ENCODE results near the gene MPST.

MPST gene

DNA sequence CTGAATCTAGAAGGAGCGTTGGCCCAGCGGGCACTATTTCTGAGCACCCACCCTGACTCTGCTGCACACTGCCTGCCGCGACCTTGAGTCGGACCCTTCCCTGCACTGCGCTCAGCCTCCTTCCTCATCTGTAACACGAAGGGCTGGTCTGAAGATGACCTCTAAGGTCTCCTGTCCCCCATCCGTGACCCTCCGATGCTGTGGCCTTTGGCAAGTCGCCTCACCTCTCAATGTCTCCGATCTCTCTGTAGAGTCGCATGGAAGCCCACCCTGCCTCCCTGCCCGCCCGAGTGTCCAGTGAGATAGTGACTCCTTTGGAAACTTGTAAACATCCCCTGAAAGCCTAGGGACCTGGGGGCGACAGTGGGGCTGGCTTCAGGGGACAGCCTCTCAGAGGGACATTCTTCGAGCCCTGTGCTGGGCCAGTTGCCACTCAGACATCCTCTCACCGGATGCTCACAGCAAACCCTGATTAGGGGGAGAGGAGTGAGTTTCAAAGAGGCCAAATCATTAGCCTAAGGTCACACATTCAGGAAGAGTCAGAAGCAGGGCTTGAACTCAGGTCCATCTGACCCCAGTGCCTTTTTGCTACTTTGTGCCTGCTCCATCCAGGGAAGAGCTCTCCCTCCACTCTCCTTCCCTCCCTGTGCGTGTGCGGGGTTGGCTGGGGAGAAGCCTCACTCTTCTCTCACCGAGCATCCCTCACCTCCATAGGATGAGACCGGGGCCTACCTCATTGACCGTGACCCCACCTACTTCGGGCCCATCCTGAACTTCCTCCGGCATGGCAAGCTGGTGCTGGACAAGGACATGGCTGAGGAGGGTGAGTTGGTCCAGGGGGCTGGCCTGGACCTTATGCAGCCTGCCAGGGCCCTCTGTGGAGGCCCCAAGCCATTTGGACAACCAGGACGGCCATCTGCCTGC lies 33.1 kb downstream of the MPST start:
- Histone ChIP-seq H3K9me3 (ENCODE audit: control insufficient read depth, low read length) (no peaks in the 10 kb centered on the region), H3K27ac (ENCODE audit: insufficient read depth, low read length, poor library complexity, severe bottlenecking) (no peak overlapping the region), H3K27me3 (replicated peaks; ENCODE audit: control insufficient read depth, insufficient read depth, low read length, poor library complexity, severe bottlenecking) (no peaks in the 10 kb centered on the region), H3K4me1 (ENCODE audit: control insufficient read depth, insufficient read depth, low read length, poor library complexity, severe bottlenecking) (peaks cover 7% of the 10 kb centered on the region), H3K4me3 (ENCODE audit: insufficient read depth, low read depth, low read length, poor library complexity, severe bottlenecking) (peak overlapping the region; percentile 73), H3K36me3 (ENCODE audit: control insufficient read depth, insufficient read depth, low read length) (peaks cover 24% of the 10 kb centered on the region)
- DNase-seq = no peak

DNA sequence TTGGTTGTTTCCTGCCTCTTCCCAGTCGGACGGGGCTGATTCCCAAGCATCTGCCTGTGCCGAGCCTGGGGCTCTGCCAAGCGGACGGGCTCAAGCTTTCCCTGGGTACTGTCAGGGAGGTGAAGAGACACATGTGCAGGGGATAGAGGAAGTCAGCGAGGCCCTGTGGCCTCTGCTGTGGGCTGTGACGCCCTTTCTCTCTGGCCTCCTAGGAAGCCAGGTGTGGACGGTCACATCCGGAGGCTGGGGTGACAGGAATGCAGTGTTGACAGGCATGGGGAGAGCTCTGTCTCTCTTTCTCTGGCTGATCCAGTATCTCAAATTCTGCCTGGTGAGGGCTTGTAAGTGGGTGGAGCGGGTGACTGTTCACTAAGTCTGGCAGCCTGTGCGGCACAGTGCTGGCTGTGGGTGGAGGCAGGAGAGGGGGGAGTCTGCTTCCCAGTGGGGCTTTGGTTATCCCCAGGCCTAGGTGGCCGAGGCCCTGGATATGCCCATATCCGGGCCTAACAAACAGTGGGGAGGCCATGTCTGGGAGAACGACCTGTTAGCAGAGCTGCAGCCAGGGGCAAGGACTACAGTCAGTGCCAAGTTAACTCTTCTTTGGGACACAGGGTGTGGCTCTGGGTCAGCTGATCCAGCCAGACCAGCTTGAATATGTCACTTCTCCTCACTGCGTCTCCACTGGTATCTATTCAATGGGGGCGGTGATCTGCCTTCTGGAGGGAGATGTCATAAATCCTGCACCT lies 33.9 kb downstream of the MPST start:
- H3K9me3 ChIP-seq (ENCODE audit: control insufficient read depth, low read length) = no peaks in the 10 kb centered on the region
- no peak overlapping the region for H3K4me3 ChIP-seq (ENCODE audit: insufficient read depth, low read depth, low read length, poor library complexity, severe bottlenecking)
- no peak for DNase-seq
- peaks cover 7% of the 10 kb centered on the region for H3K4me1 ChIP-seq (ENCODE audit: control insufficient read depth, insufficient read depth, low read length, poor library complexity, severe bottlenecking)
- H3K27me3 ChIP-seq (replicated peaks; ENCODE audit: control insufficient read depth, insufficient read depth, low read length, poor library complexity, severe bottlenecking) = no peaks in the 10 kb centered on the region
- no peak overlapping the region for H3K27ac ChIP-seq (ENCODE audit: insufficient read depth, low read length, poor library complexity, severe bottlenecking)
- H3K36me3 ChIP-seq (ENCODE audit: control insufficient read depth, insufficient read depth, low read length) = peaks cover 32% of the 10 kb centered on the region

DNA sequence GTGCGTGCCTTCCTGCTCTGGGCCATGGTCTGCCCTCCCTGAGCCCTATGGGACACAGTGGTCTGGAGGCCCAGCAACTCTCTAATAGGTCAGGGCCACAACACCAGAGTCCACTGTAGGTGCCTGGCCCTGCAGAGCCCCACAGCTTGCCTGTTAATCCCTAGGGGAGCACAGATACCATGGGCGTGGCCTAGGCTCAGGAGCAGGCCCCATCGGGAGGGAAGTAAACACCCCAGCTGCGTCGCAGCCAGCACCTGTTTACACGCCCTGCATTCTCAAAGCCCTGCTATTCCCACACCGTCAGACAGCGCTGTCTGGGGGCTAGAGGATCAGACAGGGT lies 34.5 kb downstream of the MPST start:
- Histone ChIP-seq H3K36me3 (ENCODE audit: control insufficient read depth, insufficient read depth, low read length) (peaks cover 34% of the 10 kb centered on the region), H3K9me3 (ENCODE audit: control insufficient read depth, low read length) (no peaks in the 10 kb centered on the region), H3K4me3 (ENCODE audit: insufficient read depth, low read depth, low read length, poor library complexity, severe bottlenecking) (no peak overlapping the region), H3K27ac (ENCODE audit: insufficient read depth, low read length, poor library complexity, severe bottlenecking) (no peak overlapping the region), H3K27me3 (replicated peaks; ENCODE audit: control insufficient read depth, insufficient read depth, low read length, poor library complexity, severe bottlenecking) (no peaks in the 10 kb centered on the region), H3K4me1 (ENCODE audit: control insufficient read depth, insufficient read depth, low read length, poor library complexity, severe bottlenecking) (peaks cover 7% of the 10 kb centered on the region)
- no peak for DNase-seq

DNA sequence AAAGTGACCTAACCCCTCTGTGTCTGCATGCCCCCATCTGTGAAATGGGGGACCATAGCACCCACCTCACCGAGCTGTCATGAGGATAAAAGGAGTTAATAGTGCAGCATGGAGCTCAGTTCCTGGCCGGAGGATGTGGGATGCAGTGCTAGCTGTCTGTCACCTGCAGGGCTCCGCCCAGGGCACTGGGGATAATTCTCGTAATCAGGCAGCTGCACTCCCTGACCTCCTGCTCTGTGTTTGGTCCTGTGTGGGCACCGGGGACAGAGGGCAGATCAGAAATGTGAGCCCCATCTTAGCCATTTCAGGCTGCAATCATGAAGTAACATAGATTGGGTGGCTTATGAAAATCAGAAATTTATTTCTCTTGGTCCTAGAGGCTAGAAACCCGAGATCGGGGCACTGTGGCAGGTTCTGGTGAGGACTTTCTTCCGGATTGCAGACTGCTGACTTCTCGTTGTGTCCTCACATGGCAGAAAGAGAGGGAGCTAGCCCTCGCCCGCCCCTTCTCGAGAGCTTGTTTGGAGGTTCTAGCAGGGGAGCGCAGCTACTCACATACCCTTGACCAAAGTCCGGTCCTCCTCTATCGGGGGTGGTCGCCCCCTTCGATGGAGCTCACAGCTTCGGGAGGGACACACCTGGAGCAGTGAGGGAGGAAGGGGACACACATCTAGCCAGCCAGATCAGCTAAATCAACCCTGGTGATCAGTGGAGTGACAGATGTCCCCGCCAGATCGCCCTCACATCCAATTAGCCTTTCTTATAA lies 35.2 kb downstream of the MPST start:
- Histone ChIP-seq H3K9me3 (ENCODE audit: control insufficient read depth, low read length) (no peaks in the 10 kb centered on the region), H3K4me3 (ENCODE audit: insufficient read depth, low read depth, low read length, poor library complexity, severe bottlenecking) (no peak overlapping the region), H3K27ac (ENCODE audit: insufficient read depth, low read length, poor library complexity, severe bottlenecking) (no peak overlapping the region), H3K27me3 (replicated peaks; ENCODE audit: control insufficient read depth, insufficient read depth, low read length, poor library complexity, severe bottlenecking) (no peaks in the 10 kb centered on the region), H3K36me3 (ENCODE audit: control insufficient read depth, insufficient read depth, low read length) (peaks cover 41% of the 10 kb centered on the region), H3K4me1 (ENCODE audit: control insufficient read depth, insufficient read depth, low read length, poor library complexity, severe bottlenecking) (peaks cover 7% of the 10 kb centered on the region)
- no peak for DNase-seq

DNA sequence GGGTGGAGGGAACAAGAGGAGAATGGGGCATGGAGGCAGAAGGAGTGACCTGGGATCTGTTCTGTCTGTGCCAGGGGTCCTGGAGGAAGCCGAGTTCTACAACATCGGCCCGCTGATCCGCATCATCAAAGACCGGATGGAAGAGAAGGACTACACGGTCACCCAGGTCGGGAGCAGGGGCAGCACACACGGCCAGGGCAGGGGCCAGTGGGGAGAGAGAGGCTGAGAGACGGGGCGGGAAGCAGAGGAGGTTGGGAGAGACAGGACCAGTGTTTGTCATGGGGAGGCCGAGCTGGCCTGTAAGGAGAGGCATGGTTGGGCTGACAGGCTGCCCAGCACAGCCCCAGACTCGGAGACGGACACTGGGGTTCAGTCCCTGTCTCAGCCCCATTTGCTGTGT lies 36.7 kb downstream of the MPST start:
- H3K27me3 ChIP-seq (replicated peaks; ENCODE audit: control insufficient read depth, insufficient read depth, low read length, poor library complexity, severe bottlenecking) = no peaks in the 10 kb centered on the region
- H3K36me3 ChIP-seq (ENCODE audit: control insufficient read depth, insufficient read depth, low read length) = peaks cover 50% of the 10 kb centered on the region
- H3K27ac ChIP-seq (ENCODE audit: insufficient read depth, low read length, poor library complexity, severe bottlenecking) = no peak overlapping the region
- peaks cover 7% of the 10 kb centered on the region for H3K4me1 ChIP-seq (ENCODE audit: control insufficient read depth, insufficient read depth, low read length, poor library complexity, severe bottlenecking)
- H3K4me3 ChIP-seq (ENCODE audit: insufficient read depth, low read depth, low read length, poor library complexity, severe bottlenecking) = no peak overlapping the region
- DNase-seq = no peak
- no peaks in the 10 kb centered on the region for H3K9me3 ChIP-seq (ENCODE audit: control insufficient read depth, low read length)

DNA sequence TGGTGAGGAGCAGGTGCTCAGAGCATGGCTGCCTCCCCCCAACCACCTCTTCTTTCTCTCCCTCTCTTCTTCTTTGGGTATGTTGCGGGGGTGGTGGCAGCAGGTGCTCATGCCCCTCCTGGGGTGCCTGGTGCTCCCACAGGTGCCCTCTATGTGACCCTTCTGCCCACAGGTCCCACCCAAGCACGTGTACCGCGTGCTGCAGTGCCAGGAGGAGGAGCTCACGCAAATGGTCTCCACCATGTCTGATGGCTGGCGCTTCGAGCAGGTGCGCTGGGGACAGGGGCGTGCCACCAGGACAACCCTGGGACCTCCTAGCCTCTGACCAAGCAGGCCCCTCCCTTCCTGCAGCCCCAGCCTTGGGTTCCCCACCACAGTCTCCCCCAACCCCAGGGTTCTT lies 37.7 kb downstream of the MPST start:
- no peak overlapping the region for H3K27ac ChIP-seq (ENCODE audit: insufficient read depth, low read length, poor library complexity, severe bottlenecking)
- peaks cover 50% of the 10 kb centered on the region for H3K36me3 ChIP-seq (ENCODE audit: control insufficient read depth, insufficient read depth, low read length)
- no peak overlapping the region for H3K4me3 ChIP-seq (ENCODE audit: insufficient read depth, low read depth, low read length, poor library complexity, severe bottlenecking)
- peaks cover 5% of the 10 kb centered on the region for H3K4me1 ChIP-seq (ENCODE audit: control insufficient read depth, insufficient read depth, low read length, poor library complexity, severe bottlenecking)
- H3K9me3 ChIP-seq (ENCODE audit: control insufficient read depth, low read length) = no peaks in the 10 kb centered on the region
- no peaks in the 10 kb centered on the region for H3K27me3 ChIP-seq (replicated peaks; ENCODE audit: control insufficient read depth, insufficient read depth, low read length, poor library complexity, severe bottlenecking)
- no peak for DNase-seq

DNA sequence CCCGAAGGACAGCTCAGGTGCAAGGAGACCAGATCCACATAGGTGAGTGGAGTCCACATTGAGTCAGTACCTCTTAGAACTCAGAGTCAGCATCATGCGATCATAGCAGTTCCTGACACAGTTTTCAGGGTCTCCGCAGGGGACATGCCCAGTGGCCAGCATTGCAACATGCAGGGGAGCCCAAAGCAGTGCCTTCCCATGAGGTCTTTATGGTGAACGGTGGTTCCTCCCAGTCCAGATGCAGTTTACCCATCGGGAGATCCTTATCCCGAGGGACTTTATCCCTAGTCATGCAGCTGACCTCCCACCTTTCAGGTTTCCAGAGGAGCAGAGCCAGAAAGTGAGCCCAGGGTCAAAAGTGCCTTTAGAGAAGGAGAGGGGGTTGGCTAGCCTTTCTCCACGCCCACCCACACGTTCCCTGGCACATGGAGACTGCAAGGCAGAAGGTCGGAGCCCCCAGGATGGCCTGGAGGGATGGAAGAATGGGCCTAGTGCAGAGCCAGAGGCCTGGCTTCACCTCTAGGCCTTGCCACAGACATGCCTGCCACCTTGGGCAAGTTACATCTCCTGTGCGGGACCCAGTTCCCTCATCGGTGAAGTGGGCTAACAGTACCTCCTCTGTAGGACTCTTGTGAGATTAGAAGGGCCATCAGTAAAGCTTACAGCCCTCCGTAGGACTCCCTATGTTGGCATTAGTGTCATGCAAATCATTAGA lies 38.4 kb downstream of the MPST start:
- H3K27me3 ChIP-seq (replicated peaks; ENCODE audit: control insufficient read depth, insufficient read depth, low read length, poor library complexity, severe bottlenecking) = no peaks in the 10 kb centered on the region
- H3K9me3 ChIP-seq (ENCODE audit: control insufficient read depth, low read length) = no peaks in the 10 kb centered on the region
- no peak for DNase-seq
- H3K4me1 ChIP-seq (ENCODE audit: control insufficient read depth, insufficient read depth, low read length, poor library complexity, severe bottlenecking) = no peaks in the 10 kb centered on the region
- H3K4me3 ChIP-seq (ENCODE audit: insufficient read depth, low read depth, low read length, poor library complexity, severe bottlenecking) = no peak overlapping the region
- no peak overlapping the region for H3K27ac ChIP-seq (ENCODE audit: insufficient read depth, low read length, poor library complexity, severe bottlenecking)
- peaks cover 50% of the 10 kb centered on the region for H3K36me3 ChIP-seq (ENCODE audit: control insufficient read depth, insufficient read depth, low read length)

DNA sequence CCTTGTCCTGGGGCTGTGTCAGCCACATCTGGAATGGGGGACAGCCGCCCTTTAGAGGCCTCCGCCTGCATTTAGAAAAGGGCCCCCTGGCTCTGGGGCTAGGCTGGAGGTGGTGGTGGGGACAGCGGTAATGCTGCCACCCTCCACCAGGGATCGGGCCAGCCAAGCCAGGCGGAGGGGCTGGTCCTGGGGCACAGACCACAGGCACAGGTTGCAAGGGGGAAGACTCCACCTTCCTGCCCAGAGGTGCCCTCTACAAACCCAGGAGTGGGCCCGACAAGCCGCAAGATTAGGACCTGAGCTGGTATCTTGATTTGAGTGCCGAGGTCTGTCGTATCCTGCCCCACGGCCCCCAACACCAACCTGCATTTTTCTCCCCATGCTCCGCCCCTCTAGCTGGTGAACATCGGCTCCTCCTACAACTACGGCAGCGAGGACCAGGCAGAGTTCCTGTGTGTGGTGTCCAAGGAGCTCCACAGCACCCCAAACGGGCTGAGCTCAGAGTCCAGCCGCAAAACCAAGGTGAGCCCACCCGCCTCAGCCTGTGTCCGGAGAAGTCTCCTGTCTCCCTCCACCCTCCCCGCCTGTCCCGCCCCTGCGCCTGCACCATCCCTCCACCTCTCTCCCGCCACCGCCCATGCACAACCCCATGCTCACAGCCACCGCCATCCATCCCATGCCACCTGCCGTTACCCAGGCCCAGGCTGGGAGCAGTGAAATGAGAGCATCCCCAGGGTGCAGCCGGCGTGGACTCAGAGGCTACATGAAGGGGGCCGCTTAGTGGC lies 39.6 kb downstream of the MPST start:
- H3K9me3 ChIP-seq (ENCODE audit: control insufficient read depth, low read length) = no peaks in the 10 kb centered on the region
- no peak overlapping the region for H3K27ac ChIP-seq (ENCODE audit: insufficient read depth, low read length, poor library complexity, severe bottlenecking)
- H3K27me3 ChIP-seq (replicated peaks; ENCODE audit: control insufficient read depth, insufficient read depth, low read length, poor library complexity, severe bottlenecking) = no peaks in the 10 kb centered on the region
- no peaks in the 10 kb centered on the region for H3K4me1 ChIP-seq (ENCODE audit: control insufficient read depth, insufficient read depth, low read length, poor library complexity, severe bottlenecking)
- H3K4me3 ChIP-seq (ENCODE audit: insufficient read depth, low read depth, low read length, poor library complexity, severe bottlenecking) = no peak overlapping the region
- peaks cover 47% of the 10 kb centered on the region for H3K36me3 ChIP-seq (ENCODE audit: control insufficient read depth, insufficient read depth, low read length)
- no peak for DNase-seq

DNA sequence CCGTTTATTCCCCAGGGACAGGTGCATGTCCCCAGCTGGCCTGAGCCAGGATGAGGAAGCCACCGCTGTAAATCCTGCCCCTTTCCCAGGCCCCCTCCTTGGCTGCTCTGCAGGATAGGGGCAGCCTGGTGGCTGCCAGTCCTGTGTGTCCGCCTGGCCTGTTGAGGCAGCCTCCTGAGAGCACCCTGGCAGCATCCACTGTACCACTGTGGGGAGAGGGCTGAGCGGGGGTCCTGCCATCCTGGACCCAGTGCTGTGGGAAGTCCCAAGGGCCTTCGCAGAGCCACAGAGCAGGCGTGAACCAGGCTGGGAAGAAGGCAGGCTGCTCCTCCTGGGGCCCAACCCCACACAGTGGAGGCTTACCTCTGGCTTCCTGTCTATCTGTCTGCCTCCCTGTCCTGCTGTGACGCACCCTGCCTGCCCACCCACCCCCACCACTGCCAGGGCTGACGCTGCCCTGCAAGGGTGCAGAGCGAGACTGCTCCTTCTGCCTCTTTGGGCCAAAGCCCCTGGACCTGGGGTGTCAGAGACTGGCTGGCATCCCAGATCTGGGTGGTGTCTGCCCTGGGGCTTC lies 40.4 kb downstream of the MPST start:
- H3K36me3 ChIP-seq (ENCODE audit: control insufficient read depth, insufficient read depth, low read length) = peaks cover 46% of the 10 kb centered on the region
- no peaks in the 10 kb centered on the region for H3K4me1 ChIP-seq (ENCODE audit: control insufficient read depth, insufficient read depth, low read length, poor library complexity, severe bottlenecking)
- no peaks in the 10 kb centered on the region for H3K9me3 ChIP-seq (ENCODE audit: control insufficient read depth, low read length)
- no peaks in the 10 kb centered on the region for H3K27me3 ChIP-seq (replicated peaks; ENCODE audit: control insufficient read depth, insufficient read depth, low read length, poor library complexity, severe bottlenecking)
- no peak for DNase-seq
- H3K27ac ChIP-seq (ENCODE audit: insufficient read depth, low read length, poor library complexity, severe bottlenecking) = no peak overlapping the region
- H3K4me3 ChIP-seq (ENCODE audit: insufficient read depth, low read depth, low read length, poor library complexity, severe bottlenecking) = no peak overlapping the region

All from effector memory CD4-positive, alpha-beta T cell (primary cell).